Colonic mucosa (tissue), 4 donors: ENCODE measurements around the gene VIPR2. TPM values are rescaled to one million over a fixed set of nuclear protein-coding genes. Genes with fewer than 3 reads are reported as not detected.

ENCODE experiments used
- DNase-seq: peaks from one replicate; pipeline ENCODE4 v3.0.0-alpha.2; 2020
- H3K27ac ChIP-seq: fragments of 200-600 bp; one replicate; pipeline ENCODE4 v1.8.0; 2021
- H3K27me3 ChIP-seq: fragments of 200-600 bp; one replicate; pipeline ENCODE4 v1.8.0; 2021
- H3K36me3 ChIP-seq: fragments of 200-600 bp; one replicate; pipeline ENCODE4 v1.8.0; 2021
- H3K4me1 ChIP-seq: fragments of 200-600 bp; one replicate; pipeline ENCODE4 v1.8.0; 2021; ENCODE audit warnings: mild to moderate bottlenecking
- H3K4me3 ChIP-seq: fragments of 200-600 bp; one replicate; pipeline ENCODE4 v1.8.0; 2021
- H3K9ac ChIP-seq, 2 donors: one replicate each; pipeline ENCODE4 v1.7.0; 2013; ENCODE audit warnings: control low read depth in 2 of 2, low read depth in 2 of 2, low read length in 2 of 2
- H3K9me3 ChIP-seq: fragments of 200-600 bp; one replicate; pipeline ENCODE4 v1.8.0; 2021
- CTCF ChIP-seq: fragments of 200-600 bp; IDR thresholded peaks from one replicate; pipeline ENCODE4 v1.8.0; 2022; ENCODE audit warnings: antibody characterized with exemption, mild to moderate bottlenecking
- intact Hi-C: fragments of 100-400 bp; cut with DNase I; formaldehyde crosslinking; loops from one replicate; pipeline ENCODE4 v1.14.1; 2022
- total RNA-seq, 2 donors: library from RNA; stranded (reverse); fragmentation: NEBNext Ultra II Directional in 1 of 2; extraction: Animal tissue kit (Norgen Biotek cat#: 25700) in 1 of 2; gene quantifications; one replicate each; pipeline ENCODE4 v1.2.1, GENCODE V29; 2021
- donor health status: healthy.
- donor health status: DM: no; HTN: no; CAD: no.
- donor health status: DM: no; HTN: no; CAD: no.

Gene VIPR2
- total RNA-seq, 2 donors from 2014 or later, result 0.37 to 1.3 TPM

DNA sequence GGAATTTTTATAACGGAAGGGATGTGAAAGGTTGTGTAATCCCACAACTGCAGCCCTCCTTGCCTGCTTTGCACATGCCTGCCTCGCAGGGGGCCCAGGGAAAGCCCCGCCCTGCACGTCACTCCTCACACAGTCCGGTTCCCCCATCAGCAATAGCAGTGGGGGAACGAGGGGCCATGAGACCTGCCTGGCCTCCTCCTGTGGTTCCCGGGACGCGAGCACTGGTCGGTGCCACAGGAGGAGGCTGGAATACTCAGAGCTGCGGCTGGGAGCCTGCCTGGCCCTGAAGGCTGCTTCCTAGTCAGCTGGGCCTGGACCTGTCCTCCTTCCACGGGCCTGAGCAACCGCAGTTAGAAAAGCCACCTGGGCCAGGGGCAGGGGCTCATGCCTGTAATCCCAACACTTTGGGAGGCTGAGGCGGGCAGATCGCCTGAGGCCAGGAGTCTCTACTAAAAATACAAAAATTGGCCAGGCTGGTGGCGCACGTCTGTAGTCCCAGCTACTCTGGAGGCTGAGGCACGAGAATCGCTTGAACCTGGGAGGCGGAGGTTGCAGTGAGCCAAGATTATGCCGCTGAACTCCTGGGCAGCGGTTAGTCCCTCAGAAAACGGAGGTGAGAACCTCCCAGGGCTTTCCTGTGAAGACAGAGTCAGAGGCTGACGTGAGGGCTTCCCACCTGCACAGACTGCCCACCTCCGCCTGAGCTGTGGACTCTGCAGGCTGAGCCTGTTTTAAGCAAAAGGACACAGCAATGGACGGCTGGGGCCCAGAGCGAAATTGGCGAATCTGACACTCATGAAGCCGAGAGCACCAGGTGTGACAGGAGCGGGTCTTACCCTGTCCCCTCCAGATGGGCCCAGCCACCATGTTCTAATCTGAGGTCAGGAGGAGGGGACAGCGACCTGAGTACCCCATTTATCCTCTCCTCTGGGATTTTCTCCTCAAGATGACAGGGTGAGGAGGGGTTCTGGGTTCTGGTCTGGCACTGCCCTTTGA, 52.9 kb downstream of the VIPR2 start:
- intact Hi-C loops, result no loop called here
- Histone ChIP-seq H3K4me3 (no peak overlapping the region), H3K9ac (no peak overlapping the region), H3K36me3 (no peaks in the 10 kb centered on the region), H3K27ac (no peak overlapping the region), H3K27me3 (no peaks in the 10 kb centered on the region), H3K9me3 (no peaks in the 10 kb centered on the region), H3K4me1 (no peaks in the 10 kb centered on the region)
- no peak for DNase-seq
- no peak for TF ChIP-seq CTCF

DNA sequence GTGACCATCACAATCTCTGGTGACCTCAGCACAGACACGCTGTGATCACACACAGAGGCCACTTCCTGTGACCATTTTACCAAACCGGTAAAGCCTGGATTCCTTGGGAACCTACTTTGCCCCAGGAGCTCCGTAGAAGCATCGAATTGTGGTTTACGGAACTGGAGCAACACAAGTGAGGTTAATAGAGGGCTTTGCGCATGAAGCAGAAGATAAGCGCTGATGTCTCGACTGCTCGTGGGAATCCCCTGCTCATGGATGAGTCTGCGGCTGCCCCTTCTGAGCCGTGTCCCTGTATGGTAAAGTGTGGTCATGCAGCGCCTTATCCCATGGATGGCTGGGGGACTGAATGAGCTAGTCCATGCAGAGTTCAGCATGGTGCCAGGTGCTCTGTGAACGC, 53.6 kb downstream of the VIPR2 start:
- intact Hi-C loops, result no loop called here
- Histone ChIP-seq H3K27me3 (no peaks in the 10 kb centered on the region), H3K4me1 (no peaks in the 10 kb centered on the region), H3K36me3 (no peaks in the 10 kb centered on the region), H3K9ac (no peak overlapping the region), H3K9me3 (no peaks in the 10 kb centered on the region), H3K4me3 (no peak overlapping the region), H3K27ac (no peak overlapping the region)
- no peak for TF ChIP-seq CTCF
- no peak for DNase-seq

DNA sequence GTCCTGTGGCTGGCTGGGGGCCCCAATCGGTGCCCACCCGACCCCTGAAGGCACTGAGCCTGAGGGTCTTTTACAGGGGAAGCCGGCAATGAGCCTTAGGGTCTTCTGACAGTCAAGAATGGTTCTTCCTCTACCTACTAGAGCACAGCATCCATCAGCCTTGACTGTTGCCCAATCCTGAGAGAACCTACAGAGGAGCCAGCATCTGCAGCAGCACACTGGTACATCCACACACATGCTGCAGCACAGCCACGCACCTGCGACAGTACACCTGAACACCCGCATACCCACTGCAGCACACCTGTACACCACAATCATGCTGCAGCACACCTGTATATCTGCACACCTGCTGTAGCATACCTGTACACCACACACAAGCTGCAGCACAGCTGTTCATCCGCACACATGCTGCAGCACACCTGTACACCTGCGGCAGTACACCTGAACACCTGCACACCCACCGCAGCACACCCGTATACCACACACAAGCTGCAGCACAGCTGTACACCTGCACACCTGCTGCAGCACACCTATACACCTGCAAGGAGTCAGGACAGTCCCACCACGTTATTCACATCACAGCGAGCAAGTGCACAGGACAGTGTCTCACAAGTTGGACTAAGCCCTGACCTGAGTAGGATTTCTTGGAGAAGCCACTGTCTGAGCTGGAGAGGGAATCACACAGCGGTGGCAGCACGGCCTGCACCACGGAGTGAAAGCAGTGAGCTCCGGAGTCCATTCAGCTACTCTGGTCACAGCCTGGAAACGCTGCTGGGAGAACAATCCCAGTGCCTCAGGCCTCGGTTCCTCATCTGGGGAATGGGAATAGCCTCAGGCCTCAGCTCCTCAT, 56.4 kb downstream of the VIPR2 start:
- Histone ChIP-seq H3K27ac (no peak overlapping the region), H3K36me3 (no peaks in the 10 kb centered on the region), H3K9ac (no peak overlapping the region), H3K27me3 (no peaks in the 10 kb centered on the region), H3K4me3 (no peak overlapping the region), H3K9me3 (no peaks in the 10 kb centered on the region), H3K4me1 (no peaks in the 10 kb centered on the region)
- intact Hi-C loops, result no loop called here
- DNase-seq, result no peak
- TF ChIP-seq CTCF, result no peak

GRCh38 chr7:159086301-159086925, 58.3 kb downstream of the VIPR2 start:
- H3K27me3 ChIP-seq, result no peaks in the 10 kb centered on the region

More at GRCh38 chr7:159086301-159086925, 58.3 kb downstream of the VIPR2 start:
- Histone ChIP-seq H3K9ac (no peak overlapping the region), H3K4me3 (no peak overlapping the region), H3K36me3 (no peaks in the 10 kb centered on the region), H3K9me3 (no peaks in the 10 kb centered on the region), H3K27ac (no peak overlapping the region), H3K4me1 (no peaks in the 10 kb centered on the region)
- intact Hi-C loops, result no loop called here
- TF ChIP-seq CTCF, result no peak
- DNase-seq, result no peak
